A673 (cell line): Measurements from ENCODE around the gene GLRA2. TPM values are rescaled to one million over a fixed set of nuclear protein-coding genes. Genes with fewer than 3 reads are reported as not detected.

ENCODE experiments used
- BruUV-seq: library from RNA; stranded (reverse); fragments of 400-500 nt; replicated peaks from 2 replicates; lab custom pipeline; 2021; lab: Mats Ljungman, UMichigan
- CTCF ChIA-PET: fragments of 300-600 bp; sonication (Branson Sonifier 250); formaldehyde crosslinking; loops from one replicate; lab custom pipeline; 2022; ENCODE audit warnings: antibody characterized with exemption; lab: Charles Lee
- POLR2A ChIA-PET: fragments of 300-600 bp; sonication (Branson Sonifier 250); formaldehyde crosslinking; loops from one replicate; lab custom pipeline; 2022; ENCODE audit warnings: antibody characterized with exemption; ENCODE audit not compliant: low non-redundant PET; lab: Charles Lee
- DNase-seq: peaks from one replicate; pipeline ENCODE4 v3.0.0-alpha.2; 2015; ENCODE audit warnings: low spot score
- H3K27ac ChIP-seq: fragments of 200-600 bp; sonication (generic); 2 replicates; pipeline ENCODE4 v1.5.1; 2016; ENCODE audit warnings: mixed run types, low read depth, mild to moderate bottlenecking, mixed read lengths, antibody characterized with exemption, low read length; ENCODE audit not compliant: poor library complexity, severe bottlenecking
- H3K27me3 ChIP-seq: fragments of 200-600 bp; sonication (generic); replicated peaks from 2 replicates; pipeline ENCODE4 v1.6.1; 2017; ENCODE audit warnings: mixed run types, low read depth, mild to moderate bottlenecking, mixed read lengths, antibody characterized with exemption, low read length; ENCODE audit not compliant: insufficient read depth, poor library complexity
- H3K36me3 ChIP-seq: fragments of 200-600 bp; sonication (generic); 2 replicates; pipeline ENCODE4 v1.6.1; 2016; ENCODE audit warnings: mixed run types, mild to moderate bottlenecking, mixed read lengths, antibody characterized with exemption, low read length; ENCODE audit not compliant: insufficient read depth, poor library complexity, severe bottlenecking
- H3K4me1 ChIP-seq: fragments of 200-600 bp; sonication (generic); 2 replicates; pipeline ENCODE4 v1.6.1; 2017; ENCODE audit warnings: mixed run types, mild to moderate bottlenecking, mixed read lengths, antibody characterized with exemption, low read length; ENCODE audit not compliant: insufficient read depth, poor library complexity, severe bottlenecking
- H3K4me3 ChIP-seq: fragments of 200-600 bp; sonication (generic); 2 replicates; pipeline ENCODE4 v1.5.1; 2016; ENCODE audit warnings: low read depth, mixed run types, mild to moderate bottlenecking, mixed read lengths, low read length; ENCODE audit not compliant: poor library complexity, severe bottlenecking
- H3K9me3 ChIP-seq: fragments of 200-600 bp; sonication (generic); 2 replicates; pipeline ENCODE4 v1.6.1; 2016; ENCODE audit warnings: mixed run types, low read depth, mild to moderate bottlenecking, mixed read lengths, antibody characterized with exemption, low read length; ENCODE audit not compliant: poor library complexity, severe bottlenecking
- EZH2 ChIP-seq: fragments of 200-600 bp; sonication (generic); IDR thresholded peaks from 2 replicates; pipeline ENCODE4 v1.6.1; 2017; ENCODE audit warnings: borderline replicate concordance, low read depth, mild to moderate bottlenecking, mixed read lengths, antibody characterized with exemption, low read length; ENCODE audit not compliant: poor library complexity, severe bottlenecking
- intact Hi-C: fragments of 100-400 bp; cut with micrococcal nuclease; formaldehyde crosslinking; loops from one replicate; pipeline ENCODE4 v1.10.0; 2022; ENCODE audit not compliant: unreplicated experiment
- total RNA-seq: library from RNA; stranded (reverse); gene quantifications from 2 replicates; pipeline ENCODE4 v1.2.3, GENCODE V29; 2021
- TF ChIP-seq, protein P1 (sequence below): fragments of 300-800, 200-600 bp; sonication (generic); conservative IDR thresholded peaks from 2 replicates; pipeline ENCODE4 v1.5.1; 2017; ENCODE audit warnings: low read depth, mild to moderate bottlenecking, antibody characterized with exemption, low read length, moderate library complexity, mixed read lengths

The GLRA2 gene
- total RNA-seq, 1 experiment from 2014 or later, result not detected

- Histone ChIP-seq H3K4me3 (no peak overlapping the region), H3K27ac (no peak overlapping the region), H3K4me1 (no peaks in the 10 kb centered on the region), H3K36me3 (no peaks in the 10 kb centered on the region), H3K27me3 (no peaks in the 10 kb centered on the region), H3K9me3 (no peaks in the 10 kb centered on the region)
- no TSS peak for BruUV-seq
- DNase-seq, result no peak
- ChIA-PET POLR2A (no interaction called here), CTCF (no interaction called here)
- intact Hi-C loops, result no loop called here
- TF ChIP-seq, protein P1, sequence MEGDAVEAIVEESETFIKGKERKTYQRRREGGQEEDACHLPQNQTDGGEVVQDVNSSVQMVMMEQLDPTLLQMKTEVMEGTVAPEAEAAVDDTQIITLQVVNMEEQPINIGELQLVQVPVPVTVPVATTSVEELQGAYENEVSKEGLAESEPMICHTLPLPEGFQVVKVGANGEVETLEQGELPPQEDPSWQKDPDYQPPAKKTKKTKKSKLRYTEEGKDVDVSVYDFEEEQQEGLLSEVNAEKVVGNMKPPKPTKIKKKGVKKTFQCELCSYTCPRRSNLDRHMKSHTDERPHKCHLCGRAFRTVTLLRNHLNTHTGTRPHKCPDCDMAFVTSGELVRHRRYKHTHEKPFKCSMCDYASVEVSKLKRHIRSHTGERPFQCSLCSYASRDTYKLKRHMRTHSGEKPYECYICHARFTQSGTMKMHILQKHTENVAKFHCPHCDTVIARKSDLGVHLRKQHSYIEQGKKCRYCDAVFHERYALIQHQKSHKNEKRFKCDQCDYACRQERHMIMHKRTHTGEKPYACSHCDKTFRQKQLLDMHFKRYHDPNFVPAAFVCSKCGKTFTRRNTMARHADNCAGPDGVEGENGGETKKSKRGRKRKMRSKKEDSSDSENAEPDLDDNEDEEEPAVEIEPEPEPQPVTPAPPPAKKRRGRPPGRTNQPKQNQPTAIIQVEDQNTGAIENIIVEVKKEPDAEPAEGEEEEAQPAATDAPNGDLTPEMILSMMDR, result no peak
- TF ChIP-seq EZH2, result no peak
Measured at GRCh38 chrX:14690553-14690952, 161.2 kb downstream of the GLRA2 start.

DNA sequence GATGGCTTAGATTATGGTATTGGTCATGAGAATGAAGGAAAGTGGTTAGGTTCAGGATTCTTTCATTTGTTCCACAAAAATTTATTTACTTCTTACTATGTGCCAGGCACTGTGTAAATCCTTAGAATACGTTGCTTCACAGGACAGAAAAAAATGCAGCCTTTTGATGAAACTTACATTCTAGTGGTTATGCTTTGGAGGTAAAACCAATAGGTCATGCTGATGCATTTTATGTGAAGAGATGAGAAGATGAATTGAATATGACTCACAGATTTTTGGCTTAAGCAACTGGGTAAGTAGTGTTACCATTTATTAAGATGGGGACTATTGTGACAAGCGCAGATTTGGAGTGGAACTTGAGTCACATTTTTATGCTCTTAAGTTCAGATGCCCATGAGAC is 165.3 kb downstream of the GLRA2 start:
- TF ChIP-seq, protein P1, result no peak
- TF ChIP-seq EZH2, result no peak
- H3K36me3 ChIP-seq, result no peaks in the 10 kb centered on the region
- intact Hi-C loops, result no loop called here
- no peak for DNase-seq
- ChIA-PET CTCF (no interaction called here), POLR2A (no interaction called here)
- H3K4me3 ChIP-seq, result no peak overlapping the region
- H3K9me3 ChIP-seq, result no peaks in the 10 kb centered on the region
- H3K4me1 ChIP-seq, result no peaks in the 10 kb centered on the region
- no TSS peak for BruUV-seq
- no peaks in the 10 kb centered on the region for H3K27me3 ChIP-seq
- no peak overlapping the region for H3K27ac ChIP-seq

DNA sequence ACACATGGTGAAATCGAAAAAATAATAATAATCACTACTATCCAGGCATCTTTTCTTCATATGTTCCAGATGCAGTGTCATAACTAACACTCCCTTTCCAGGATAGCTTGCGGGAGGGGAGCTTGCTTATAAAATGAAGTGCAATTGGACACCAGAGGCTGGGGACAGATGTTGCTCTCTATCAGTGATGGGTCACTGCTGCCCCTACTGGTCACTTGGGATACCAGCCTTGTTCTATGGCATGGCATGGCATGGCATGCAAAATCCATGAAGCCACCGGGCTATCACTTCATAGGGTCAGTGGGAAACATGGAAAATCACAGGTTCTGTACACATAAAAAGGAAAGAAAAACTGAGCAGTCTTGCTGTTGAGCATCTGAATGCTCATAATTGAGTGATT is 168.1 kb downstream of the GLRA2 start:
- H3K27ac ChIP-seq, result no peak overlapping the region
- no peaks in the 10 kb centered on the region for H3K9me3 ChIP-seq
- DNase-seq, result peak; percentile 61
- H3K36me3 ChIP-seq, result no peaks in the 10 kb centered on the region
- H3K27me3 ChIP-seq, result no peaks in the 10 kb centered on the region
- TF ChIP-seq, protein P1, result peak; percentile 65
- no peak for TF ChIP-seq EZH2
- H3K4me1 ChIP-seq, result no peaks in the 10 kb centered on the region
- intact Hi-C loops, result no loop called here
- POLR2A ChIA-PET, result no interaction called here
- CTCF ChIA-PET, result no interaction called here
- no peak overlapping the region for H3K4me3 ChIP-seq
- BruUV-seq, result no TSS peak
